DMS114 treated with DMSO at 0.1 percent for 48 hours (cell line): ENCODE results near the gene ADAM12.

Source experiments
- DNase-seq: peaks from one replicate; lab custom pipeline; 2025; ENCODE audit not compliant: unreplicated experiment; lab: John Stamatoyannopoulos, UW

ADAM12 gene

GRCh38 chr10:126029999-126030398 is 358.3 kb downstream of the ADAM12 start:
- DNase-seq: no peak

GRCh38 chr10:126027692-126028091 is 360.6 kb downstream of the ADAM12 start:
- no peak for DNase-seq

- no peak for DNase-seq
Observed at GRCh38 chr10:126022841-126023240, 365.4 kb downstream of the ADAM12 start.

- no peak for DNase-seq
Observed at GRCh38 chr10:126021833-126022500, 366.3 kb downstream of the ADAM12 start.

GRCh38 chr10:126017961-126018560 is 370.2 kb downstream of the ADAM12 start:
- no peak for DNase-seq

GRCh38 chr10:126016882-126017281 is 371.4 kb downstream of the ADAM12 start:
- DNase-seq: no peak

GRCh38 chr10:126016156-126016805 is 372.0 kb downstream of the ADAM12 start:
- no peak for DNase-seq

GRCh38 chr10:126015413-126015812 is 372.9 kb downstream of the ADAM12 start:
- DNase-seq: no peak

- no peak for DNase-seq
Observed at GRCh38 chr10:126014309-126014708, 374.0 kb downstream of the ADAM12 start.

GRCh38 chr10:126013489-126014281 is 374.6 kb downstream of the ADAM12 start:
- no peak for DNase-seq

GRCh38 chr10:126012485-126012884 is 375.8 kb downstream of the ADAM12 start:
- no peak for DNase-seq

- no peak for DNase-seq
Observed at GRCh38 chr10:126011995-126012394, 376.3 kb downstream of the ADAM12 start.

GRCh38 chr10:126009650-126010049 is 378.6 kb downstream of the ADAM12 start:
- no peak for DNase-seq

- no peak for DNase-seq
Observed at GRCh38 chr10:126006906-126007305, 381.4 kb downstream of the ADAM12 start.

- no peak for DNase-seq
Observed at GRCh38 chr10:126006264-126006663, 382.0 kb downstream of the ADAM12 start.

GRCh38 chr10:126004752-126005151 is 383.5 kb downstream of the ADAM12 start:
- no peak for DNase-seq

GRCh38 chr10:126001576-126001975 is 386.7 kb downstream of the ADAM12 start:
- DNase-seq: no peak

GRCh38 chr10:125999694-126000093 is 388.6 kb downstream of the ADAM12 start:
- DNase-seq: no peak

- no peak for DNase-seq
Observed at GRCh38 chr10:125997586-125997985, 390.7 kb downstream of the ADAM12 start.

- DNase-seq: no peak
Observed at GRCh38 chr10:125995726-125996304, 392.5 kb downstream of the ADAM12 start.

GRCh38 chr10:125994601-125995000 is 393.7 kb downstream of the ADAM12 start:
- DNase-seq: no peak
